Measurements from ENCODE around the gene SLC16A12.

- TF ChIP-seq, protein P1, sequence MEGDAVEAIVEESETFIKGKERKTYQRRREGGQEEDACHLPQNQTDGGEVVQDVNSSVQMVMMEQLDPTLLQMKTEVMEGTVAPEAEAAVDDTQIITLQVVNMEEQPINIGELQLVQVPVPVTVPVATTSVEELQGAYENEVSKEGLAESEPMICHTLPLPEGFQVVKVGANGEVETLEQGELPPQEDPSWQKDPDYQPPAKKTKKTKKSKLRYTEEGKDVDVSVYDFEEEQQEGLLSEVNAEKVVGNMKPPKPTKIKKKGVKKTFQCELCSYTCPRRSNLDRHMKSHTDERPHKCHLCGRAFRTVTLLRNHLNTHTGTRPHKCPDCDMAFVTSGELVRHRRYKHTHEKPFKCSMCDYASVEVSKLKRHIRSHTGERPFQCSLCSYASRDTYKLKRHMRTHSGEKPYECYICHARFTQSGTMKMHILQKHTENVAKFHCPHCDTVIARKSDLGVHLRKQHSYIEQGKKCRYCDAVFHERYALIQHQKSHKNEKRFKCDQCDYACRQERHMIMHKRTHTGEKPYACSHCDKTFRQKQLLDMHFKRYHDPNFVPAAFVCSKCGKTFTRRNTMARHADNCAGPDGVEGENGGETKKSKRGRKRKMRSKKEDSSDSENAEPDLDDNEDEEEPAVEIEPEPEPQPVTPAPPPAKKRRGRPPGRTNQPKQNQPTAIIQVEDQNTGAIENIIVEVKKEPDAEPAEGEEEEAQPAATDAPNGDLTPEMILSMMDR (IDR thresholded peaks at IDR 0.05), result no peak
- no peak for TF ChIP-seq POLR2A (IDR thresholded peaks at IDR 0.05)
Observed at GRCh38 chr10:89576696-89577095, 41.3 kb upstream of the SLC16A12 start.
